Measurements from ENCODE around the gene NAA10. TPM values are rescaled to one million over a fixed set of nuclear protein-coding genes. Genes with fewer than 3 reads are reported as not detected.

Gene NAA10
- total RNA-seq, 1 donor from 2014 or later, result 83.7 TPM

- DNase-seq (ENCODE audit: low spot score), result no peak
Measured at GRCh38 chrX:153929576-153929975, 5.3 kb downstream of the NAA10 start.

GRCh38 chrX:153928846-153929245, 6.0 kb downstream of the NAA10 start:
- DNase-seq (ENCODE audit: low spot score), result no peak

GRCh38 chrX:153927922-153928760, 6.7 kb downstream of the NAA10 start:
- peak; percentile 96 for DNase-seq (ENCODE audit: low spot score)

- DNase-seq (ENCODE audit: low spot score), result no peak
Measured at GRCh38 chrX:153927672-153927921, 7.2 kb downstream of the NAA10 start.

GRCh38 chrX:153926858-153927671, 7.8 kb downstream of the NAA10 start:
- peak; percentile 66 for DNase-seq (ENCODE audit: low spot score)

GRCh38 chrX:153926552-153926857, 8.3 kb downstream of the NAA10 start:
- DNase-seq (ENCODE audit: low spot score), result no peak

GRCh38 chrX:153925739-153926551, 8.9 kb downstream of the NAA10 start, which contains the start of gene ARHGAP4:
TSS of gene ARHGAP4 (minus strand) at chrX:153926264. CDS start at chrX:153926202, 62 bp downstream.
- DNase-seq (ENCODE audit: low spot score), result no peak

GRCh38 chrX:153925387-153925738, 9.5 kb downstream of the NAA10 start:
- DNase-seq (ENCODE audit: low spot score), result no peak

- DNase-seq (ENCODE audit: low spot score), result no peak
Measured at GRCh38 chrX:153924149-153924861, 10.5 kb downstream of the NAA10 start.

GRCh38 chrX:153922932-153923857, 11.6 kb downstream of the NAA10 start:
- peak; percentile 77 for DNase-seq (ENCODE audit: low spot score)

- no peak for DNase-seq (ENCODE audit: low spot score)
Measured at GRCh38 chrX:153921511-153922446, 13.1 kb downstream of the NAA10 start.

GRCh38 chrX:153921070-153921469, 13.8 kb downstream of the NAA10 start:
- no peak for DNase-seq (ENCODE audit: low spot score)

- no peak for DNase-seq (ENCODE audit: low spot score)
Measured at GRCh38 chrX:153920546-153920945, 14.3 kb downstream of the NAA10 start.

GRCh38 chrX:153919281-153919680, 15.6 kb downstream of the NAA10 start:
- DNase-seq (ENCODE audit: low spot score), result no peak

- DNase-seq (ENCODE audit: low spot score), result no peak
Measured at GRCh38 chrX:153917869-153918268, 17.0 kb downstream of the NAA10 start.

GRCh38 chrX:153913701-153914100, 21.1 kb downstream of the NAA10 start:
- DNase-seq (ENCODE audit: low spot score), result no peak

- no peak for DNase-seq (ENCODE audit: low spot score)
Measured at GRCh38 chrX:153913211-153913610, 21.6 kb downstream of the NAA10 start.

- no peak for DNase-seq (ENCODE audit: low spot score)
Measured at GRCh38 chrX:153911798-153912197, 23.0 kb downstream of the NAA10 start.

GRCh38 chrX:153910446-153910845, 24.4 kb downstream of the NAA10 start:
- DNase-seq (ENCODE audit: low spot score), result no peak

- DNase-seq (ENCODE audit: low spot score), result no peak
Measured at GRCh38 chrX:153909980-153910360, 24.9 kb downstream of the NAA10 start.
